Small intestine (tissue), 7 donors: Measurements from ENCODE around the gene ATRAID. TPM values are rescaled to one million over a fixed set of nuclear protein-coding genes. Genes with fewer than 3 reads are reported as not detected.

Experiments used
- DNase-seq, 2 donors: peaks; one replicate each; pipeline versions ENCODE4 v3.0.0 to v3.0.0-alpha.2; 2013
- FAIRE-seq: peaks from 2 replicates; lab custom pipeline; 2012; peaks lifted over from hg19 to GRCh38; lab: Jason Lieb, UNC
- H3K27ac ChIP-seq, 3 donors: one replicate each; pipeline ENCODE4 v1.5.1; 2013; ENCODE audit warnings: low read length in 2 of 3, mild to moderate bottlenecking in 2 of 3, control low read depth in 1 of 3, inconsistent platforms in 1 of 3, low read depth in 1 of 3, moderate library complexity in 1 of 3
- H3K27me3 ChIP-seq, 3 donors: one replicate each; pipeline ENCODE4 v1.6.1; 2013; ENCODE audit warnings: low read length in 3 of 3, inconsistent platforms in 1 of 3; ENCODE audit not compliant: control insufficient read depth in 3 of 3, insufficient read depth in 3 of 3
- H3K36me3 ChIP-seq, 3 donors: one replicate each; pipeline ENCODE4 v1.6.1; 2013; ENCODE audit warnings: low read length in 3 of 3, inconsistent platforms in 1 of 3, low read depth in 1 of 3, mild to moderate bottlenecking in 1 of 3, moderate library complexity in 1 of 3; ENCODE audit not compliant: control insufficient read depth in 3 of 3, insufficient read depth in 2 of 3
- H3K4me1 ChIP-seq, 3 donors: one replicate each; pipeline ENCODE4 v1.6.1; 2013; ENCODE audit warnings: low read length in 2 of 3, inconsistent platforms in 1 of 3, low read depth in 1 of 3, mild to moderate bottlenecking in 1 of 3, moderate library complexity in 1 of 3; ENCODE audit not compliant: control insufficient read depth in 3 of 3, insufficient read depth in 2 of 3
- H3K4me3 ChIP-seq, 3 donors: one replicate each; pipeline ENCODE4 v1.5.1; 2013; ENCODE audit warnings: low read length in 3 of 3, control low read depth in 1 of 3, inconsistent platforms in 1 of 3, low read depth in 1 of 3, mild to moderate bottlenecking in 1 of 3, moderate library complexity in 1 of 3
- H3K9me3 ChIP-seq, 2 donors: one replicate each; pipeline ENCODE4 v1.6.1; 2013; ENCODE audit warnings: low read depth in 1 of 2, low read length in 1 of 2; ENCODE audit not compliant: control insufficient read depth in 2 of 2, insufficient read depth in 1 of 2
- WGBS, 3 donors: extraction: QIAGEN DNeasy Blood & Tissue Kit; methylation state at CpG; one replicate each; pipeline ENCODE4 v1.1.7; 2013; 5-methylcytosine and 5-hydroxymethylcytosine counted together
- polyA plus RNA-seq, 4 donors: library from polyadenylated mRNA; stranded (reverse) in 3 of 4; unstranded in 1 of 4; fragments of 200-250 nt in 3 of 4; fragments of 120-200 nt in 1 of 4; gene quantifications; one replicate each; pipeline versions ENCODE4 v1.2.1 to v1.2.3, GENCODE V29; 2013
- donor health status: healthy with polysubstance abuse.
- donor health status: control.
- donor health status: control.
- donor health status: Bipolar disorder and iron deficiency.
- donor health status: healthy.

Gene ATRAID
- polyA plus RNA-seq, 4 donors: 89.2 to 151 (median 109) TPM

DNA sequence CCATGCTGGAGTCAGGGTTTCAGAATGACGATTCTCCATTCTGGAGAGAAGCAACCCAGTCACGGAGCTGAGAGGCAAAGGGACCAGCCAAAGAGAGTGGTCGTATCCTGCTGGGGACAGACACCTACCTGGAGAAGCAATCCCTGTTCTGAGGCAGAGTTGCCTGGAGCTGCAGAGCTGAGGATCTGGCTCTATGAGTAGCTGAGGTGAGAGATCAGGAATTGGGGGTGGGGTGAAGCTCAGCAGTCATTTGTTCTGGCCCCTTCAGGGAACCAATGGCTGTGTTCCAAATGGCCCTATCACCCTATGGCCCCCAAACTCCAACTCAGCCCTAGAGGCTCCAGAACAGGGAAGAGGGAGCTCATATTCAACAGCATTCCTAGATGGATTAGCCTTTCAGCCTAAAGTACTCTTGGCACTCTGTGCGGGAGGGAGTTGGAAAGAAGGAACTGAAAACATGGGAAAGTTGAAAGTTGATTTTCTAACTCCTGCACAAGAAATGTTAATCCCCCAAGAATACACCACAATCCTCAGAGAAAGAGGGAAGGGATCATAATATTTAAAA, 3.3 kb upstream of the ATRAID start:
- peak overlapping the region in 1 of 3 donors; percentile 99 for H3K27ac ChIP-seq
- H3K27me3 ChIP-seq: no peaks in the 10 kb centered on the region
- peaks cover 4 to 44% (median 7%) of the 10 kb centered on the region in 3 donors for H3K4me1 ChIP-seq
- 89 to 94% (median 91%) methylated on average over 4 of the region's 4 CpGs for WGBS, 3 donors
- peak overlapping the region in 1 of 3 donors; percentile 9 for H3K4me3 ChIP-seq
- FAIRE-seq (no peak), DNase-seq (peak in 1 of 2 donors; percentile 13)
- H3K9me3 ChIP-seq: no peaks in the 10 kb centered on the region
- H3K36me3 ChIP-seq: peaks cover 5 to 49% (median 11%) of the 10 kb centered on the region in 3 donors

DNA sequence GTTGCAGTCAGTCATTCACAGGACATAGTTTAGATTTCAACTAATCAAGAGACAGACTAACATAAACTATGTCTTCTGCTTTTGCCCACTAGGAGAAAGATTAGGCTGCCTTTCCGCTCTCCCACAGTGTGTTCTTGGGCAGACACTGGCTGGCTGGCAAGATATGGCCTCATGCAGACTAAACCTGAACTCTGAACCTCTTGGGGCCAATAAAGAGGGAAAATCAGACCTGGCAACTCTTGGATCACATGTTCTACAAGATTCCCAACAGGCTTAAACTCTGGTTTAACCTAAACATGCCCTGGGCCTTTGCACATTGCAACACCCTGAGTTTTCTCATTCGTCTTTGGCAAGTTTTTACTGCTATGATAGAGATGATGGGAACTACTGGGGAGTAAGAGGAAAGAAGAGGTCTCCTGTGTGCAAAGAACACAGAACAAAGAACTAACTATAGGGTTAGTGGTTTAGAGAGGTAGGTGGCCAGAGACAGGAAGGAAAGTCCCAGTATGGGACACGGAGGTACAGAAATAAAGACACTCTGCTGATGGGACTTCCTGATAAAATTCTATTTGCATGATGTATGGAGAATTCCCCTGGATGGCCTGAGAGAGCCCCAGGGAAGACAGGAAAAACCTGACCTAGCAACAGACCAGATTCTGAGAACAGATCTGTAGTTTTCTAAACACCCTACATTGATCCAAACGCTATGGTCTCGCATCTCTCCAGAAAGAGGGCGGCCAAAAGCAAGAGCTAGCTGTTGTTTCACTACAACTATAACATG, 2.0 kb upstream of the ATRAID start:
- no peaks in the 10 kb centered on the region for H3K9me3 ChIP-seq
- 47 to 69% (median 61%) methylated on average over 6 of the region's 6 CpGs for WGBS, 3 donors
- H3K36me3 ChIP-seq: peaks cover 5 to 41% (median 10%) of the 10 kb centered on the region in 3 donors
- no peaks in the 10 kb centered on the region for H3K27me3 ChIP-seq
- no peak for FAIRE-seq
- DNase-seq: peak; percentile 90 to 93
- peak overlapping the region; percentile 25 to 99 (median 43) for H3K27ac ChIP-seq
- peak overlapping the region in 1 of 3 donors; percentile 13 for H3K4me3 ChIP-seq
- H3K4me1 ChIP-seq: peaks cover 4 to 45% (median 7%) of the 10 kb centered on the region in 3 donors

DNA sequence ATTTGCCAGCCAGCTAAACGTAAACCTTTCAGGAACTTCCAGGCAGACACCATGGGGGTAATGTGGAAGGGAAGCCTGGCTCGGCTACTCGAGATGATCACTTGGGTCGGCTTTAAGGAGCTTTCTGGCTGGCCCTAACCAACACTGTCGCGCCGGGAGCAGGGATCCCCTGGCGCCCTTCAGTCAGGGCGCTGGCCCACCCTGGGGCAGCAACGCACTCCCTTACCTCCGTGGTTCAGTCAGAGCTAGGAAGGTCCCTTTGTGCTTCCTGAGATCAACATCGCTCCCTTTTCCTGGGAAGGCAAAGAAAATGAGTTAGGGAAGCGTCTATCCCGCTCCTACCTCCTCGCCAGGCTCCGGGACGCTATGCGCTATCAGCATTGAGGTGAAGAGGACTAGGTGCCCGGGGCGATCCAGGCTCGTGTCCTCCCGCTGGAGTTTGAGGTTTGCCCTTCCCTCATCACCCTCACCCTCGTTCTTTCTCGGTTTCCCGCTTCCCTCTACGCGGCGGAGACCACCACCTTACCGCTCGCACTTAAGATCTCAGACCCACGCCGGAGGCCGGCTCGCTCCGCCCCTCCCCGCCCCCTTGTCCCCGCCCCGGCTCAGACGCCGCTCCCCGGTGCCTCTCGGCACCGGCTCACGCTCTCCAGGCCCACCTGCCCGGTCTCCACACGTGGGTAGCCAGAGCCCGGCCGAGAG, 449 bp upstream of the ATRAID start:
- 2 to 4% (median 2%) methylated on average over 47 to 48 of the region's 48 CpGs for WGBS, 3 donors
- FAIRE-seq (no peak), DNase-seq (no peak)
- Histone ChIP-seq H3K4me1 (peaks cover 4 to 43% (median 7%) of the 10 kb centered on the region in 3 donors), H3K27me3 (no peaks in the 10 kb centered on the region), H3K4me3 (peak overlapping the region; percentile 85 to 94 (median 85)), H3K9me3 (no peaks in the 10 kb centered on the region), H3K36me3 (peaks cover 2 to 30% (median 6%) of the 10 kb centered on the region in 3 donors), H3K27ac (peak overlapping the region; percentile 98 to 100 (median 99))

DNA sequence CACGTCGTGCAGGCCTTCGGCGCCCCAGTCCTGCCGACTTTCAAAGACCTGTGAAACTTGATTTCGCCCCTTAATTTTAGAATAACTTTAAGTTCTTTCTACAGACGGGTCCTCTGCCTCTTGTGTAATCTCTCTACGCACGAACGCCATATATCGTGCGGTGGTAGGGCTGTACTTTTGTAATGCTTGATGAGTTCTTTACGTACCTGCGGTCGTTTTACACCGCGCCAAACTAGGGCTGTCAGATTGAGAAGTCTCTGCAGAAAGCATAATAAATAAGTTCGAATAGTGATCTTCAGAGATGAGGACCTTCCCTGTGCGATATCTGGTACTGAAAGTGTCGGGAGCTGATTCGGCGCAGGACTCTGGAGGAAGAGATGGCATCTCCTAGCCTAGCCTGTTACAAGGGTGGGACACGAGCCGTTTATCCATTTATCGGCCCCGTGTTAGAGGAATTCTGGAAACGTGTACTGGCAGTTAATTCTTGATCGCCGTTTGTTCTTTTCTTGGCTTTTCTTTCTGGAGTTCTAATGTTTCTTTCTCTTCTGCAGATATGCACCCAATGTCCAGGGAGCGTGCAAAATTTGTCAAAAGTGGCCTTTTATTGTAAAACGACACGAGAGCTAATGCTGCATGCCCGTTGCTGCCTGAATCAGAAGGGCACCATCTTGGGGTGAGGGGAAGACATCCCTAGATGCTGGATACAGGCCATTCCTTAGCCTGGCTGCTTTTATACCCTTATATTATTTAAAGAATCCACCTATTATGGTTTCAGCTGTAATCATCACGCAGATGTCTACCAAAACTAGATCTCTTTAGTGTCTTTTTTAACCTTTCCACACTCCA, 1.0 kb downstream of the ATRAID start:
- peaks cover 0 to 21% (median 6%) of the 10 kb centered on the region in 3 donors for H3K36me3 ChIP-seq
- H3K9me3 ChIP-seq: no peaks in the 10 kb centered on the region
- peak overlapping the region; percentile 85 to 94 (median 85) for H3K4me3 ChIP-seq
- DNase-seq: peak in 1 of 2 donors; percentile 66
- peak overlapping the region; percentile 98 to 100 (median 99) for H3K27ac ChIP-seq
- FAIRE-seq: no peak
- 3 to 6% (median 4%) methylated on average over 34 of the region's 34 CpGs for WGBS, 3 donors
- peaks cover 5 to 40% (median 7%) of the 10 kb centered on the region in 3 donors for H3K4me1 ChIP-seq
- no peaks in the 10 kb centered on the region for H3K27me3 ChIP-seq

DNA sequence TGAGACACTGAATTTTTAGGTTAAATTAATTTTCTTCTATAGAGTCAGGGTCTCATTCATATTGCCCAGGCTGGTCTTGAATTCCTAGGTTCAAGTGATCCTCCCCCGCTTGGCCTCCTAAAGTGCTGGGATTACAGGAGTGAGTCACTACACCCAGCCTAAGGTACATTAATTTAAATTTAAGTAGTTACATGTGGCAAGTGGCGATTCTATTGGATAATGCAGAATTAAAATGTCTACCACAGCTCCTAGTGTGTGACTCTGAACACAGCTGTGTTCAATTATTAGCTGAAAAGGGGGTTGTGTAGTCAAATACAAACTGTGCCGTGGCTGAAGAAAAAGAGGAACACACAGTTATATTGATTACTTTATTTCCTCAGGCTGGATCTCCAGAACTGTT, 3.1 kb downstream of the ATRAID start:
- DNase-seq (no peak), FAIRE-seq (no peak)
- Histone ChIP-seq H3K9me3 (no peaks in the 10 kb centered on the region), H3K4me3 (no peak overlapping the region), H3K36me3 (peaks cover 0 to 16% (median 4%) of the 10 kb centered on the region in 3 donors), H3K27ac (no peak overlapping the region), H3K27me3 (no peaks in the 10 kb centered on the region), H3K4me1 (peaks cover 6 to 45% (median 7%) of the 10 kb centered on the region in 3 donors)
- WGBS, 3 donors: 93 to 98% (median 94%) methylated on average over 3 of the region's 3 CpGs

DNA sequence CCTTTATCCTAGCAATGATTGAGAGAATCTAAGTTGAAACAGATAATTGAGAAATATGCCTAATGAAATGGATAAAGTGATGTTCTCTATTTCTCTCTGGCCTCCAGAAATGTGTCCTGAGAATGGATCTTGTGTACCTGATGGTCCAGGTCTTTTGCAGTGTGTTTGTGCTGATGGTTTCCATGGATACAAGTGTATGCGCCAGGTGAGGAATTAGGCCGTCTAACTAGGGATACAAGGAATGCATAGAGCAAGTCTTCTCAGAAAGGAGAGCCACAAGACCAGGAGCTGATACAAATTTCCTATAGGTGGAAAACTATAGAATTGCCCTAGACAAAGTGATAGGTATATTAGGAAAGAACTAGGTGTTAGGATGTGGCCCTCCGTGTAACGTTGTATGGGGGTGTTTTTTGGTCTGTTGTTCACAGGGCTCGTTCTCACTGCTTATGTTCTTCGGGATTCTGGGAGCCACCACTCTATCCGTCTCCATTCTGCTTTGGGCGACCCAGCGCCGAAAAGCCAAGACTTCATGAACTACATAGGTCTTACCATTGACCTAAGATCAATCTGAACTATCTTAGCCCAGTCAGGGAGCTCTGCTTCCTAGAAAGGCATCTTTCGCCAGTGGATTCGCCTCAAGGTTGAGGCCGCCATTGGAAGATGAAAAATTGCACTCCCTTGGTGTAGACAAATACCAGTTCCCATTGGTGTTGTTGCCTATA, 4.7 kb downstream of the ATRAID start:
- Histone ChIP-seq H3K27ac (peak overlapping the region in 2 of 3 donors; percentile 68 to 81), H3K4me1 (peaks cover 3 to 34% (median 5%) of the 10 kb centered on the region in 3 donors), H3K27me3 (no peaks in the 10 kb centered on the region), H3K9me3 (no peaks in the 10 kb centered on the region), H3K36me3 (peaks cover 0 to 26% (median 4%) of the 10 kb centered on the region in 3 donors), H3K4me3 (peak overlapping the region; percentile 16 to 81 (median 55))
- WGBS, 3 donors: 77 to 82% (median 77%) methylated on average over 13 of the region's 13 CpGs
- DNase-seq (no peak), FAIRE-seq (no peak)
